ENCODE measurements around the gene WDR88. TPM values are rescaled to one million over a fixed set of nuclear protein-coding genes. Genes with fewer than 3 reads are reported as not detected.
"Not testable (repeated sequence)": the region's sequence is repeated elsewhere in the genome, so short reads cannot be mapped to it uniquely, and the experiment has no call there.

The WDR88 gene
- total and polyA plus RNA-seq, 2 experiments from 2014 or later, result not detected

- Histone ChIP-seq H3K4me2 (no peak overlapping the region), H3K27ac (ENCODE audit: low read depth) (no peak overlapping the region), H3K4me1 (ENCODE audit: insufficient read depth) (no peaks in the 10 kb centered on the region), H3K4me3 (no peak overlapping the region), H3K36me3 (ENCODE audit: insufficient read depth) (no peaks in the 10 kb centered on the region), H4K20me1 (replicated peaks; ENCODE audit: insufficient read depth) (no peaks in the 10 kb centered on the region), H3F3A (replicated peaks; ENCODE audit: low read depth) (no peaks in the 10 kb centered on the region), H3K27me3 (ENCODE audit: insufficient read depth) (no peaks in the 10 kb centered on the region), H2AFZ (no peak overlapping the region), H3K9me2 (ENCODE audit: insufficient read depth) (no peaks in the 10 kb centered on the region), H3K79me2 (replicated peaks; ENCODE audit: insufficient read depth) (no peaks in the 10 kb centered on the region)
- no peak for ATAC-seq
- DNase-seq (ENCODE audit: low spot score), result no peak
- Mint-ChIP-seq H3K4me1 (no peaks in the 10 kb centered on the region), H3K36me3 (ENCODE audit: low read depth) (no peaks in the 10 kb centered on the region), H3K27me3 (ENCODE audit: insufficient read depth, low read depth, poor library complexity) (peaks cover 11% of the 10 kb centered on the region), H3K27ac (no peak overlapping the region), H3K4me3 (no peak overlapping the region), H3K9me3 (no peaks in the 10 kb centered on the region)
- TF ChIP-seq EZH2 (IDR thresholded peaks at IDR 0.05; ENCODE audit: low read depth, unreplicated experiment) (no peak), ZNF462 (CRISPR knock-in tag; IDR thresholded peaks at IDR 0.05) (no peak), ZNF331 (CRISPR knock-in tag; IDR thresholded peaks at IDR 0.05; ENCODE audit: low read depth) (no peak), CTCF (conservative IDR thresholded peaks at IDR 0.05; ENCODE audit: low read depth in 2 of 2) (no peak), JUNB (IDR thresholded peaks at IDR 0.05; ENCODE audit: unreplicated experiment) (no peak), CREB1 (CRISPR knock-in tag; IDR thresholded peaks at IDR 0.05; ENCODE audit: low read depth) (no peak), POLR2AphosphoS5 (IDR thresholded peaks at IDR 0.05; ENCODE audit: low read depth) (no peak), ZNF114 (CRISPR knock-in tag; IDR thresholded peaks at IDR 0.05) (no peak)
Measured at GRCh38 chr19:33208904-33209849, 77.3 kb downstream of the WDR88 start.

DNA sequence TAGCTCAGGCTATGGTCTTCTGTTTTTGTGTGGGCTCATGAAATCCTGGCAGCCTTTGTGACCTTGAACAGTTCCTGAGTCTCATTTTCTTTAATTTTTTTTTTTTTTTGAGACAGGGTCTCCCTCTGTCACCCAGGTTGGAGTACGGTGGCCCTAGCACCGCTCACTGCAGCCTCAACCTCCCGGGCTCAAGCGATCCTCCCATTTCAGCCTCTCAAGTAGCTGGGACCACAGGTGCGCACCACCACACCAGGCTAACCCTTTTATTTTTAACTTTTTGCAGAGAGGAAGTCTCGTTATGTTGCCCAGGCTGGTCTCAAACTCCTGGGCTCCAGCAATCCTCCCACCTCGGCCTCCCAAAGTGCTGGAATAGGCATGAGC is 77.9 kb downstream of the WDR88 start:
- H3K4me3 Mint-ChIP-seq; H3F3A ChIP-seq (replicated peaks; ENCODE audit: low read depth); H3K4me2 ChIP-seq; H3K79me2 ChIP-seq (replicated peaks; ENCODE audit: insufficient read depth); H3K27ac Mint-ChIP-seq; DNase-seq (ENCODE audit: low spot score); H3K36me3 ChIP-seq (ENCODE audit: insufficient read depth); H3K9me3 Mint-ChIP-seq; H3K27me3 ChIP-seq (ENCODE audit: insufficient read depth); H3K27ac ChIP-seq (ENCODE audit: low read depth); H3K36me3 Mint-ChIP-seq (ENCODE audit: low read depth); H3K4me3 ChIP-seq; H2AFZ ChIP-seq; H3K4me1 ChIP-seq (ENCODE audit: insufficient read depth); H3K4me1 Mint-ChIP-seq; H4K20me1 ChIP-seq (replicated peaks; ENCODE audit: insufficient read depth); ATAC-seq; H3K9me2 ChIP-seq (ENCODE audit: insufficient read depth): not testable (repeated sequence)
- peaks cover 13% of the 10 kb centered on the region for H3K27me3 Mint-ChIP-seq (ENCODE audit: insufficient read depth, low read depth, poor library complexity)
